Astrocyte of the spinal cord (primary cell): ENCODE results near the gene CCL17.

Experiments used
- DNase-seq: peaks from one replicate; pipeline ENCODE4 v3.0.0; 2011; ENCODE audit warnings: low read depth, low spot score
- H3K4me3 ChIP-seq: 2 replicates; pipeline ENCODE4 v1.5.1; 2011; ENCODE audit warnings: low read depth, mild to moderate bottlenecking, low read length, moderate library complexity
- CTCF ChIP-seq: IDR thresholded peaks from 2 replicates; pipeline ENCODE4 v1.5.1; 2012; ENCODE audit warnings: low read depth, mild to moderate bottlenecking, low read length, inconsistent platforms
- in situ Hi-C: cut with HindIII; loops from 2 replicates; pipeline ENCODE4 v1.10.0; 2017; ENCODE audit warnings: low sequenced_read_pairs

Gene CCL17

GRCh38 chr16:57444711-57445110, 40.1 kb downstream of the CCL17 start:
- no peak overlapping the region for H3K4me3 ChIP-seq
- no peak for TF ChIP-seq CTCF
- in situ Hi-C loops: no loop called here
- no peak for DNase-seq

GRCh38 chr16:57445510-57445909, 40.9 kb downstream of the CCL17 start:
- no peak for TF ChIP-seq CTCF
- DNase-seq: no peak
- in situ Hi-C loops: no loop called here

GRCh38 chr16:57446531-57447185, 42.1 kb downstream of the CCL17 start:
- in situ Hi-C loops: no loop called here
- H3K4me3 ChIP-seq: peak overlapping the region; percentile 91
- no peak for TF ChIP-seq CTCF
- peak; percentile 23 for DNase-seq

More at GRCh38 chr16:57445510-57445909, 40.9 kb downstream of the CCL17 start:
- H3K4me3 ChIP-seq: no peak overlapping the region

GRCh38 chr16:57447186-57447962, 42.8 kb downstream of the CCL17 start, which contains the start of the genes CIAPIN1 and COQ9:
Gene CIAPIN1 (minus strand): TSS chr16:57447385. CDS start chr16:57440928, 6,457 bp downstream.
Gene COQ9 (plus strand): TSS chr16:57447479. CDS start chr16:57447506, 27 bp downstream.
- peak within 1 kb of the TSS; percentile 91 for H3K4me3 ChIP-seq
- in situ Hi-C loops: no loop called here
- TF ChIP-seq CTCF: no peak
- peak; percentile 94 for DNase-seq

- TF ChIP-seq CTCF: no peak
- in situ Hi-C loops: no loop called here
- H3K4me3 ChIP-seq: no peak overlapping the region
- DNase-seq: no peak
Observed at GRCh38 chr16:57452021-57452420, 47.5 kb downstream of the CCL17 start.

- peak within 1 kb of the TSS; percentile 94 for H3K4me3 ChIP-seq
- peak; percentile 95 for TF ChIP-seq CTCF
- DNase-seq: peak; percentile 88
- in situ Hi-C loops: no loop called here
Observed at GRCh38 chr16:57462209-57462977, 57.8 kb downstream of the CCL17 start, which contains the start of gene POLR2C. Gene POLR2C (plus strand): TSS chr16:57462679. CDS start chr16:57462725, 46 bp downstream.
